GM12878 (cell line): ENCODE measurements around the gene ZBTB16. TPM values are rescaled to one million over a fixed set of nuclear protein-coding genes. Genes with fewer than 3 reads are reported as not detected.

ENCODE experiments used
- ATAC-seq: fragments of 200-7000 bp; cut with Tn5 transposase; 3 replicates; pipeline ENCODE4 v1.9.1; 2020; ENCODE audit warnings: mild to moderate bottlenecking, moderate library complexity
- BruUV-seq: library from RNA; stranded (reverse); fragments of 400-500 nt; replicated peaks from 2 replicates; lab custom pipeline; 2021; lab: Mats Ljungman, UMichigan
- CTCF ChIA-PET: fragments of 300-600 bp; sonication (Branson Sonifier 250); formaldehyde crosslinking; extraction: SDS; loops from one replicate; lab custom pipeline; 2021; ENCODE audit warnings: inconsistent platforms; lab: Yijun Ruan, JAX
- POLR2A ChIA-PET: fragments of 350-600 bp; formaldehyde crosslinking; extraction: SDS; loops from one replicate; lab custom pipeline; 2021; ENCODE audit warnings: inconsistent platforms; lab: Charles Lee
- RAD21 ChIA-PET: fragments of 300-600 bp; sonication (Branson Sonifier 250); formaldehyde crosslinking; loops from one replicate; lab custom pipeline; 2023; ENCODE audit warnings: antibody characterized with exemption; ENCODE audit not compliant: unreplicated experiment; lab: Charles Lee
- SMC1A ChIA-PET: fragments of 300-600 bp; sonication (Branson Sonifier 250); formaldehyde crosslinking; loops from one replicate; lab custom pipeline; 2023; ENCODE audit not compliant: unreplicated experiment, uncharacterized antibody; lab: Charles Lee
- DNase-seq: peaks from one replicate; pipeline ENCODE4 v3.0.0-alpha.2; 2011; ENCODE audit warnings: low read depth, low spot score
- FAIRE-seq: peaks from 3 replicates; lab custom pipeline; 2011; peaks lifted over from hg19 to GRCh38; lab: Jason Lieb, UNC
- H2AFZ ChIP-seq: 2 replicates; pipeline ENCODE4 v1.6.0; 2011; ENCODE audit warnings: low read depth, low read length, control low read depth; ENCODE audit not compliant: control insufficient read depth
- H3K27ac ChIP-seq: 2 replicates; pipeline ENCODE4 v1.5.1; 2011; ENCODE audit warnings: control low read depth; ENCODE audit not compliant: control insufficient read depth, insufficient read depth
- H3K27me3 ChIP-seq, 2 experiments: replicated peaks in 1 of 2; 2 replicates each; pipeline versions ENCODE4 v1.6.0 to v1.6.1; 2011; ENCODE audit warnings: low read length in 1 of 2; ENCODE audit not compliant: control insufficient read depth in 2 of 2, insufficient read depth in 2 of 2
- H3K36me3 ChIP-seq, 2 experiments: 2 replicates each; pipeline ENCODE4 v1.5.1; 2011; ENCODE audit warnings: low read length in 1 of 2; ENCODE audit not compliant: control insufficient read depth in 2 of 2, insufficient read depth in 2 of 2
- H3K4me1 ChIP-seq: 2 replicates; pipeline ENCODE4 v1.6.1; 2011; ENCODE audit warnings: mild to moderate bottlenecking, low read length, moderate library complexity, mixed read lengths; ENCODE audit not compliant: control insufficient read depth, insufficient read depth
- H3K4me2 ChIP-seq: 2 replicates; pipeline ENCODE4 v1.6.0; 2011; ENCODE audit warnings: control low read depth; ENCODE audit not compliant: control insufficient read depth, insufficient read depth
- H3K4me3 ChIP-seq: fragments of 200-600 bp; sonication (generic); 2 replicates; pipeline ENCODE4 v1.5.1; 2016
- H3K79me2 ChIP-seq: 2 replicates; pipeline ENCODE4 v1.6.0; 2011; ENCODE audit warnings: low read length; ENCODE audit not compliant: control insufficient read depth, insufficient read depth
- H3K9ac ChIP-seq: 2 replicates; pipeline ENCODE4 v1.8.0; 2011; ENCODE audit warnings: low read length, control low read depth, mixed read lengths; ENCODE audit not compliant: control insufficient read depth, insufficient read depth
- H3K9me3 ChIP-seq: replicated peaks from 3 replicates; pipeline ENCODE4 v1.5.1; 2011; ENCODE audit warnings: mild to moderate bottlenecking, low read length; ENCODE audit not compliant: control insufficient read depth, insufficient read depth
- H4K20me1 ChIP-seq: 2 replicates; pipeline ENCODE4 v1.6.0; 2011; ENCODE audit not compliant: control insufficient read depth, insufficient read depth
- BCL11A ChIP-seq: IDR thresholded peaks from 2 replicates; pipeline ENCODE4 v1.6.1; 2011; ENCODE audit warnings: low read depth, low read length
- CHD2 ChIP-seq: IDR thresholded peaks from 2 replicates; pipeline ENCODE4 v1.6.1; 2011; ENCODE audit warnings: low read depth, low read length, improper control_type of control experiment, borderline replicate concordance
- MXI1 ChIP-seq: fragments of 150-350 bp; IDR thresholded peaks from 2 replicates; pipeline ENCODE4 v1.6.1; 2011; ENCODE audit warnings: low read depth, mild to moderate bottlenecking, inconsistent platforms, low read length, improper control_type of control experiment
- RUNX3 ChIP-seq: IDR thresholded peaks from 2 replicates; pipeline ENCODE4 v1.6.1; 2012; ENCODE audit warnings: low read length, inconsistent platforms
- SMC3 ChIP-seq: IDR thresholded peaks from 2 replicates; pipeline ENCODE4 v1.6.1; 2011; ENCODE audit warnings: low read length, improper control_type of control experiment, borderline replicate concordance
- WGBS: methylation state at CpG from one replicate; pipeline ENCODE4 v1.1.6; 2016; ENCODE audit warnings: low lambda C conversion rate; ENCODE audit not compliant: insufficient replicate concordance, insufficient coverage; ENCODE audit errors: missing lambda C conversion rate; 5-methylcytosine and 5-hydroxymethylcytosine counted together
- in situ Hi-C: fragments of 300-500 bp; cut with MboI; formaldehyde crosslinking; loops from 9 replicates; pipeline ENCODE4 v1.14.3; 2018; ENCODE audit warnings: mixed read lengths
- intact Hi-C: fragments of 100-400 bp; cut with micrococcal nuclease; formaldehyde crosslinking; loops from one replicate; pipeline ENCODE4 v1.14.2; 2022; ENCODE audit not compliant: unreplicated experiment
- polyA plus RNA-seq, 11 experiments: library from polyadenylated mRNA; depleted of rRNA in 4 of 11; unstranded in 6 of 11; stranded (reverse) in 5 of 11; fragments of >200 nt; fragmentation: Nextera tagmentation in 4 of 11; fragmentation: Illumina TruSeq in 1 of 11; extraction: Ambion mirVana in 4 of 11; extraction: Trizol in 1 of 11; gene quantifications; 1 replicate in 1 of 11; 2 replicates in 10 of 11; pipeline versions ENCODE4 v1.2.1 to v1.2.3, GENCODE V29; 2011 to 2016; ENCODE audit warnings: inconsistent platforms in 2 of 11, missing spikeins in 2 of 11, low read depth in 1 of 11
- total RNA-seq, 4 experiments: library from RNA; depleted of rRNA in 3 of 4; stranded (reverse); fragments of >200 nt in 3 of 4; fragmentation: Illumina TruSeq in 1 of 4; extraction: Trizol in 1 of 4; gene quantifications; 2 replicates each; pipeline versions ENCODE4 v1.2.1 to v1.2.3, GENCODE V29; 2013 to 2021
- TF ChIP-seq, protein P1 (sequence below): fragments of 450-650 bp; conservative IDR thresholded peaks from 2 replicates; pipeline ENCODE4 v1.6.1; 2017; ENCODE audit warnings: mild to moderate bottlenecking, moderate library complexity
- TF ChIP-seq, protein P2 (sequence below): fragments of 450-650 bp; formaldehyde crosslinking; IDR thresholded peaks from 2 replicates; pipeline ENCODE4 v1.4.0; 2022; ENCODE audit warnings: mild to moderate bottlenecking, moderate library complexity
- TF ChIP-seq, protein P3 (sequence below): IDR thresholded peaks from 2 replicates; pipeline ENCODE4 v1.6.1; 2012; ENCODE audit warnings: low read depth, low read length, improper control_type of control experiment
- TF ChIP-seq, protein P4 (sequence below): IDR thresholded peaks from 2 replicates; pipeline ENCODE4 v1.6.1; 2011; ENCODE audit warnings: borderline replicate concordance, low read depth, mild to moderate bottlenecking, moderate library complexity, mixed read lengths, low read length; ENCODE audit not compliant: insufficient read depth; ENCODE audit errors: extremely low read length
- TF ChIP-seq, protein P5 (sequence below): IDR thresholded peaks from 2 replicates; pipeline ENCODE4 v1.6.1; 2012; ENCODE audit warnings: mild to moderate bottlenecking, low read depth, low read length

Gene ZBTB16
- total and polyA plus RNA-seq, 10 of the 15 experiments (the other 5 are each of a cell fraction or from before 2014, with no cell fraction given) = 0.38 TPM; not detected in 9

DNA sequence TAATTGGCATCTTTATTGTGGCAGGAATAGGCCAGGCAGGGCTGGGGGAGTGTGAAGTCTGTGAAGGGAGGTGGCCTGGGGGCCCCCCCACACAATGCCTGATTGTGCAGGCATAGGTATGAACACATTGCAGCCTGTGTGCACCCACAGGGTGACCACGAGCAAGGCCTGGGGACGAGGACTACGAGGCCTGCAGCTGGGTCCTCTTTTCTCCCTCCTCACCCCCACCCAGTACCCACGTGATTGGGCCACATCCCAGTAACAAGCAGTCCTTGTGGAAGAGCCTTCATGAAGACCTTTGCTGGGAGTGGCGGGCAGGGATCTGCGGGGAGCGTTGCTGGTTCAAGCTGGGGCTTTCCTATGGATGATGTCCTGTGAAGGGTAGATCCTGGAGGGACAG is 29.3 kb downstream of the ZBTB16 start:
- ChIA-PET SMC1A (no interaction called here), RAD21 (no interaction called here), POLR2A (no interaction called here), CTCF (no interaction called here)
- no peaks in the 10 kb centered on the region for H3K79me2 ChIP-seq
- H2AFZ ChIP-seq = no peak overlapping the region
- H3K27me3 ChIP-seq = no peaks in the 10 kb centered on the region; a peak in 2 of 4 replicates
- no TSS peak for BruUV-seq
- no peak overlapping the region for H3K27ac ChIP-seq
- no peak overlapping the region for H3K9ac ChIP-seq
- no peaks in the 10 kb centered on the region for H3K36me3 ChIP-seq
- H3K9me3 ChIP-seq = no peaks in the 10 kb centered on the region
- ATAC-seq = no peak
- H4K20me1 ChIP-seq = no peaks in the 10 kb centered on the region
- TF ChIP-seq, protein P1, sequence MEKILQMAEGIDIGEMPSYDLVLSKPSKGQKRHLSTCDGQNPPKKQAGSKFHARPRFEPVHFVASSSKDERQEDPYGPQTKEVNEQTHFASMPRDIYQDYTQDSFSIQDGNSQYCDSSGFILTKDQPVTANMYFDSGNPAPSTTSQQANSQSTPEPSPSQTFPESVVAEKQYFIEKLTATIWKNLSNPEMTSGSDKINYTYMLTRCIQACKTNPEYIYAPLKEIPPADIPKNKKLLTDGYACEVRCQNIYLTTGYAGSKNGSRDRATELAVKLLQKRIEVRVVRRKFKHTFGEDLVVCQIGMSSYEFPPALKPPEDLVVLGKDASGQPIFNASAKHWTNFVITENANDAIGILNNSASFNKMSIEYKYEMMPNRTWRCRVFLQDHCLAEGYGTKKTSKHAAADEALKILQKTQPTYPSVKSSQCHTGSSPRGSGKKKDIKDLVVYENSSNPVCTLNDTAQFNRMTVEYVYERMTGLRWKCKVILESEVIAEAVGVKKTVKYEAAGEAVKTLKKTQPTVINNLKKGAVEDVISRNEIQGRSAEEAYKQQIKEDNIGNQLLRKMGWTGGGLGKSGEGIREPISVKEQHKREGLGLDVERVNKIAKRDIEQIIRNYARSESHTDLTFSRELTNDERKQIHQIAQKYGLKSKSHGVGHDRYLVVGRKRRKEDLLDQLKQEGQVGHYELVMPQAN = no peak
- TF ChIP-seq MXI1 (no peak), RUNX3 (no peak), SMC3 (no peak), CHD2 (no peak), BCL11A (no peak)
- TF ChIP-seq, protein P2, sequence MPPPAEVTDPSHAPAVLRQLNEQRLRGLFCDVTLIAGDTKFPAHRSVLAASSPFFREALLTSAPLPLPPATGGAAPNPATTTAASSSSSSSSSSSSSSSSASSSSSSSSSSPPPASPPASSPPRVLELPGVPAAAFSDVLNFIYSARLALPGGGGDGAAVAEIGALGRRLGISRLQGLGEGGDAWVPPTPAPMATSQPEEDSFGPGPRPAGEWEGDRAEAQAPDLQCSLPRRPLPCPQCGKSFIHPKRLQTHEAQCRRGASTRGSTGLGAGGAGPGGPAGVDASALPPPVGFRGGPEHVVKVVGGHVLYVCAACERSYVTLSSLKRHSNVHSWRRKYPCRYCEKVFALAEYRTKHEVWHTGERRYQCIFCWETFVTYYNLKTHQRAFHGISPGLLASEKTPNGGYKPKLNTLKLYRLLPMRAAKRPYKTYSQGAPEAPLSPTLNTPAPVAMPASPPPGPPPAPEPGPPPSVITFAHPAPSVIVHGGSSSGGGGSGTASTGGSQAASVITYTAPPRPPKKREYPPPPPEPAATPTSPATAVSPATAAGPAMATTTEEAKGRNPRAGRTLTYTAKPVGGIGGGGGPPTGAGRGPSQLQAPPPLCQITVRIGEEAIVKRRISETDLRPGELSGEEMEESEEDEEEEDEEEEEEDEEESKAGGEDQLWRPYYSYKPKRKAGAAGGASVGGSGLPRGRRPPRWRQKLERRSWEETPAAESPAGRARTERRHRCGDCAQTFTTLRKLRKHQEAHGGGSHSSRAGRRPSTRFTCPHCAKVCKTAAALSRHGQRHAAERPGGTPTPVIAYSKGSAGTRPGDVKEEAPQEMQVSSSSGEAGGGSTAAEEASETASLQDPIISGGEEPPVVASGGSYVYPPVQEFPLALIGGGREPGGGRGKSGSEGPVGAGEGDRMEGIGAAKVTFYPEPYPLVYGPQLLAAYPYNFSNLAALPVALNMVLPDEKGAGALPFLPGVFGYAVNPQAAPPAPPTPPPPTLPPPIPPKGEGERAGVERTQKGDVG (CRISPR knock-in tag) = no peak
- TF ChIP-seq, protein P3, sequence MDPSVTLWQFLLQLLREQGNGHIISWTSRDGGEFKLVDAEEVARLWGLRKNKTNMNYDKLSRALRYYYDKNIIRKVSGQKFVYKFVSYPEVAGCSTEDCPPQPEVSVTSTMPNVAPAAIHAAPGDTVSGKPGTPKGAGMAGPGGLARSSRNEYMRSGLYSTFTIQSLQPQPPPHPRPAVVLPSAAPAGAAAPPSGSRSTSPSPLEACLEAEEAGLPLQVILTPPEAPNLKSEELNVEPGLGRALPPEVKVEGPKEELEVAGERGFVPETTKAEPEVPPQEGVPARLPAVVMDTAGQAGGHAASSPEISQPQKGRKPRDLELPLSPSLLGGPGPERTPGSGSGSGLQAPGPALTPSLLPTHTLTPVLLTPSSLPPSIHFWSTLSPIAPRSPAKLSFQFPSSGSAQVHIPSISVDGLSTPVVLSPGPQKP = no peak
- TF ChIP-seq, protein P4, sequence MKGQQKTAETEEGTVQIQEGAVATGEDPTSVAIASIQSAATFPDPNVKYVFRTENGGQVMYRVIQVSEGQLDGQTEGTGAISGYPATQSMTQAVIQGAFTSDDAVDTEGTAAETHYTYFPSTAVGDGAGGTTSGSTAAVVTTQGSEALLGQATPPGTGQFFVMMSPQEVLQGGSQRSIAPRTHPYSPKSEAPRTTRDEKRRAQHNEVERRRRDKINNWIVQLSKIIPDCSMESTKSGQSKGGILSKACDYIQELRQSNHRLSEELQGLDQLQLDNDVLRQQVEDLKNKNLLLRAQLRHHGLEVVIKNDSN = no peak
- TF ChIP-seq, protein P5, sequence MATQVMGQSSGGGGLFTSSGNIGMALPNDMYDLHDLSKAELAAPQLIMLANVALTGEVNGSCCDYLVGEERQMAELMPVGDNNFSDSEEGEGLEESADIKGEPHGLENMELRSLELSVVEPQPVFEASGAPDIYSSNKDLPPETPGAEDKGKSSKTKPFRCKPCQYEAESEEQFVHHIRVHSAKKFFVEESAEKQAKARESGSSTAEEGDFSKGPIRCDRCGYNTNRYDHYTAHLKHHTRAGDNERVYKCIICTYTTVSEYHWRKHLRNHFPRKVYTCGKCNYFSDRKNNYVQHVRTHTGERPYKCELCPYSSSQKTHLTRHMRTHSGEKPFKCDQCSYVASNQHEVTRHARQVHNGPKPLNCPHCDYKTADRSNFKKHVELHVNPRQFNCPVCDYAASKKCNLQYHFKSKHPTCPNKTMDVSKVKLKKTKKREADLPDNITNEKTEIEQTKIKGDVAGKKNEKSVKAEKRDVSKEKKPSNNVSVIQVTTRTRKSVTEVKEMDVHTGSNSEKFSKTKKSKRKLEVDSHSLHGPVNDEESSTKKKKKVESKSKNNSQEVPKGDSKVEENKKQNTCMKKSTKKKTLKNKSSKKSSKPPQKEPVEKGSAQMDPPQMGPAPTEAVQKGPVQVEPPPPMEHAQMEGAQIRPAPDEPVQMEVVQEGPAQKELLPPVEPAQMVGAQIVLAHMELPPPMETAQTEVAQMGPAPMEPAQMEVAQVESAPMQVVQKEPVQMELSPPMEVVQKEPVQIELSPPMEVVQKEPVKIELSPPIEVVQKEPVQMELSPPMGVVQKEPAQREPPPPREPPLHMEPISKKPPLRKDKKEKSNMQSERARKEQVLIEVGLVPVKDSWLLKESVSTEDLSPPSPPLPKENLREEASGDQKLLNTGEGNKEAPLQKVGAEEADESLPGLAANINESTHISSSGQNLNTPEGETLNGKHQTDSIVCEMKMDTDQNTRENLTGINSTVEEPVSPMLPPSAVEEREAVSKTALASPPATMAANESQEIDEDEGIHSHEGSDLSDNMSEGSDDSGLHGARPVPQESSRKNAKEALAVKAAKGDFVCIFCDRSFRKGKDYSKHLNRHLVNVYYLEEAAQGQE = no peak
- H3K4me1 ChIP-seq = no peaks in the 10 kb centered on the region
- FAIRE-seq = no peak
- intact Hi-C loops = no loop called here
- in situ Hi-C loops = no loop called here
- DNase-seq = no peak
- WGBS = 34% methylated on average over 7 of the region's 7 CpGs
- H3K4me2 ChIP-seq = no peak overlapping the region
- H3K4me3 ChIP-seq = no peak overlapping the region
